ENCODE data around the gene RAB6B. TPM values are rescaled to one million over a fixed set of nuclear protein-coding genes. Genes with fewer than 3 reads are reported as not detected.

RAB6B gene
- total and polyA plus RNA-seq, 2 experiments from 2014 or later: 1.2 to 3.9 TPM

DNA sequence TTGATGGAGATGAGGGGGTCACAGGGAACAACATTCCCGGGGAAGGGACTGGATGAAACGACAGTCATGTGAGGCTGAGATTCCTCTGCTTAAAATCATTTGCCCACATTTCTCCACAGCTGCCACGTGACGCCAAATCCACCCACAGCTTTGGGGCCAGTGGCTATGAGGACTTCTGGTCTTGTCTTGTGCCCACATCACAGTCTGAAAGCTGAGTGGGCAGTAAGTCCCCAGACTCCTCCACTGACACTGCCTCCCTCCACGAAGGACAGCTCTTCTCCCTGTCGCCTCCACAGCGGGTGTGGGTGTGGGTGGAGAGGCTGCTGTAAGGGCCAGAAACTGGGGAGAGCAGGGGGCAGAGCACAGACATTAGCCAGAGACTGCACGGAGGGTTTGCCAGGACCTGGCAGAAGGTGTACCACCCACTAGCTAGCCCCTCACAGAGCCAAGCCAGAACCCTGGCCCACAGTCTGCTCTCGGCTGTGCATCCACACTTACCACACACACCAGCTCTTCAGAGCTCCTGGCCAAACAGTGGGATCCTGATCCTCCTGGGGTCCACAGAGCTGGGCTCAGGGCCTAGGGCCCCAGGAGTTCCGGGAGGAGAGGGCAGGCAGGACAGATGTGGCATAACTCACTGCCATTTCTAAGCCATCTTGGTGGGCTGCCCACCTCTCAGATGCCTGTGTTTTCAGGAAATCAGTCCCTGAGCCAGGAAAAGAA lies 24.2 kb downstream of the RAB6B start (continued):
- TF ChIP-seq CTCF (conservative IDR thresholded peaks at IDR 0.05; ENCODE audit: low read depth in 2 of 2) (no peak), EZH2 (IDR thresholded peaks at IDR 0.05; ENCODE audit: low read depth, unreplicated experiment) (no peak), STAT1 (IDR thresholded peaks at IDR 0.05; ENCODE audit: unreplicated experiment) (no peak), NANOG (IDR thresholded peaks at IDR 0.05; ENCODE audit: borderline replicate concordance) (no peak), ETS1 (IDR thresholded peaks at IDR 0.05) (no peak), JUNB (IDR thresholded peaks at IDR 0.05; ENCODE audit: unreplicated experiment) (no peak)

DNA sequence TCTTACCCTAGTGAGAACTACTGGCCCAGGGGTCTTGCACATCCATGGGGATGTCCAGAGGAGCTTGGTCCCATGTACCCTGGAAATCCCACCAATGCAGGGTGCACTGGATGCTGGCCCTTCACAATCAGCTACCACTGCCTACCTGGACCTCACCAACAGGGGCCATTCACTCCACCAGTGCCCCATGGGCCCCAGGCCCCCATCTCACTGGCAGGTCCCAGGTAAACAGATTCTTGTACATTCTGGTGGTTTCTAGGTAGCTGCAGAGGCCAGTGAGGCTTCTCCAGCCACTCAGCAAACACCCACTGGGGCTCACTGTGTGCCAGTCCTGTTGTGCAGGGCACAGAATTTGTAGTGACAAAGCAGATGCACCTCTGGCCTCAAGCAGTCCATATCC lies 24.9 kb downstream of the RAB6B start:
- H3K4me2 ChIP-seq: no peak overlapping the region
- H3K9me2 ChIP-seq (ENCODE audit: insufficient read depth): no peaks in the 10 kb centered on the region
- no peak for ATAC-seq
- Mint-ChIP-seq H3K4me3 (no peak overlapping the region), H3K4me1 (peaks cover 24% of the 10 kb centered on the region), H3K36me3 (ENCODE audit: low read depth) (no peaks in the 10 kb centered on the region), H3K9me3 (no peaks in the 10 kb centered on the region), H3K27me3 (ENCODE audit: insufficient read depth, low read depth, poor library complexity) (peaks cover 11% of the 10 kb centered on the region), H3K27ac (no peak overlapping the region)
- H2AFZ ChIP-seq: no peak overlapping the region
- H4K20me1 ChIP-seq (replicated peaks; ENCODE audit: insufficient read depth): no peaks in the 10 kb centered on the region
- H3K27ac ChIP-seq (ENCODE audit: low read depth): no peak overlapping the region
- no peaks in the 10 kb centered on the region for H3K36me3 ChIP-seq (ENCODE audit: insufficient read depth)
- H3F3A ChIP-seq (replicated peaks; ENCODE audit: low read depth): no peaks in the 10 kb centered on the region
- no peaks in the 10 kb centered on the region for H3K27me3 ChIP-seq (ENCODE audit: insufficient read depth)
- no peak overlapping the region for H3K4me3 ChIP-seq
- H3K4me1 ChIP-seq (ENCODE audit: insufficient read depth): no peaks in the 10 kb centered on the region
- H3K79me2 ChIP-seq (replicated peaks; ENCODE audit: insufficient read depth): no peaks in the 10 kb centered on the region
- DNase-seq (ENCODE audit: low spot score): no peak
- no peak for TF ChIP-seq JUNB (IDR thresholded peaks at IDR 0.05; ENCODE audit: unreplicated experiment)
- no peak for TF ChIP-seq ZNF331 (CRISPR knock-in tag; IDR thresholded peaks at IDR 0.05; ENCODE audit: low read depth)
- TF ChIP-seq ETS1 (IDR thresholded peaks at IDR 0.05): no peak
- TF ChIP-seq POLR2AphosphoS5 (IDR thresholded peaks at IDR 0.05; ENCODE audit: low read depth): no peak
- TF ChIP-seq REST (IDR thresholded peaks at IDR 0.05; ENCODE audit: unreplicated experiment): no peak
- TF ChIP-seq ZNF114 (CRISPR knock-in tag; IDR thresholded peaks at IDR 0.05): no peak
- TF ChIP-seq EZH2phosphoT487 (IDR thresholded peaks at IDR 0.05; ENCODE audit: unreplicated experiment): no peak
- TF ChIP-seq STAT1 (IDR thresholded peaks at IDR 0.05; ENCODE audit: unreplicated experiment): no peak
- TF ChIP-seq CREB1 (CRISPR knock-in tag; IDR thresholded peaks at IDR 0.05; ENCODE audit: low read depth): no peak
